ENCODE results near the gene SLC35E4.

DNA sequence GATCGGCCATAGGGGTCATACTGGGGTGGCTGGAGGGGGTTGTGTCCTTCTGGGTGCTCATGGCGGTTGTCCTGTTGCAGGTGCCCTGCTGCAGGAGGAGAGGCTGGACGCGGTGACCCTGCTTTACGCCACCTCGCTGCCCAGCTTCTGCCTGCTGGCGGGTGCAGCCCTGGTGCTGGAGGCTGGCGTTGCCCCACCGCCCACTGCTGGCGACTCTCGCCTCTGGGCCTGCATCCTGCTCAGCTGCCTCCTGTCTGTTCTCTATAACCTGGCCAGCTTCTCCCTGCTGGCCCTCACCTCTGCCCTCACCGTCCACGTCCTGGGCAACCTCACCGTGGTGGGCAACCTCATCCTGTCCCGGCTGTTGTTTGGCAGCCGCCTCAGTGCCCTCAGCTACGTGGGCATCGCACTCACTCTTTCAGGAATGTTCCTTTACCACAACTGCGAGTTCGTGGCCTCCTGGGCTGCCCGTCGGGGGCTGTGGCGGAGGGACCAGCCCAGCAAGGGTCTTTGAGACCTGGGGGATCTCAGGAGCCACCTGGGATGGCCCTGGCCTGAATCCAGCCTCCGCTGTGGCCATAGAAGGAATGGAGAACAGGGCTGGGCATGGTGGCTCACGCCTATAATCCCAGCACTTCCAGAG lies 11.1 kb downstream of the SLC35E4 start:
- TF ChIP-seq POLR2AphosphoS5 (IDR thresholded peaks at IDR 0.05; ENCODE audit: low read depth, low read length) (no peak), POLR2A (IDR thresholded peaks at IDR 0.05; ENCODE audit: low read depth, low read length) (no peak), TAF1 (IDR thresholded peaks at IDR 0.05; ENCODE audit: borderline replicate concordance, low read depth, low read length) (no peak)

Data from GM12892 (cell line).